ENCODE results near the gene GABRG2. TPM values are rescaled to one million over a fixed set of nuclear protein-coding genes. Genes with fewer than 3 reads are reported as not detected.

The GABRG2 gene
- not detected in 2 replicates for total RNA-seq

GRCh38 chr5:162067655-162068411 is at the start of gene GABRG2:
TSS of gene GABRG2 (plus strand) at chr5:162067773. CDS start at chr5:162068000, 227 bp downstream.

Other genes with a start within 250 kb of the GABRG2 start
- gene GABRA1, start 219.7 kb upstream of the GABRG2 start, total RNA-seq: not detected in 2 replicates

Data from nasal cavity respiratory epithelium epithelial cell of viscerocranial mucosa (primary cell).